ENCODE data around the gene APOC3. TPM values are rescaled to one million over a fixed set of nuclear protein-coding genes. Genes with fewer than 3 reads are reported as not detected.
A peak's percentile ranks its signal among the peaks of the same experiment; 100 is the strongest.

The APOC3 gene
- total and polyA plus RNA-seq, 2 experiments from 2014 or later: 2,125 to 2,309 TPM

DNA sequence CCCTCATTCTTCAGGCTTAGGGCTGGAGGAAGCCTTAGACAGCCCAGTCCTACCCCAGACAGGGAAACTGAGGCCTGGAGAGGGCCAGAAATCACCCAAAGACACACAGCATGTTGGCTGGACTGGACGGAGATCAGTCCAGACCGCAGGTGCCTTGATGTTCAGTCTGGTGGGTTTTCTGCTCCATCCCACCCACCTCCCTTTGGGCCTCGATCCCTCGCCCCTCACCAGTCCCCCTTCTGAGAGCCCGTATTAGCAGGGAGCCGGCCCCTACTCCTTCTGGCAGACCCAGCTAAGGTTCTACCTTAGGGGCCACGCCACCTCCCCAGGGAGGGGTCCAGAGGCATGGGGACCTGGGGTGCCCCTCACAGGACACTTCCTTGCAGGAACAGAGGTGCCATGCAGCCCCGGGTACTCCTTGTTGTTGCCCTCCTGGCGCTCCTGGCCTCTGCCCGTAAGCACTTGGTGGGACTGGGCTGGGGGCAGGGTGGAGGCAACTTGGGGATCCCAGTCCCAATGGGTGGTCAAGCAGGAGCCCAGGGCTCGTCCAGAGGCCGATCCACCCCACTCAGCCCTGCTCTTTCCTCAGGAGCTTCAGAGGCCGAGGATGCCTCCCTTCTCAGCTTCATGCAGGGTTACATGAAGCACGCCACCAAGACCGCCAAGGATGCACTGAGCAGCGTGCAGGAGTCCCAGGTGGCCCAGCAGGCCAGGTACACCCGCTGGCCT lies 641 bp downstream of the APOC3 start:
- Histone ChIP-seq H3K4me1 (ENCODE audit: insufficient read depth) (peaks cover 44% of the 10 kb centered on the region), H3K9me2 (replicated peaks; ENCODE audit: insufficient read depth) (no peaks in the 10 kb centered on the region), H4K20me1 (ENCODE audit: insufficient read depth, poor library complexity, severe bottlenecking) (no peaks in the 10 kb centered on the region), H3K27me3 (no peaks in the 10 kb centered on the region), H3K27ac (peak overlapping the region; percentile 95), H3K36me3 (replicated peaks; ENCODE audit: insufficient read depth, low read depth) (no peaks in the 10 kb centered on the region), H3K79me2 (peaks cover 2% of the 10 kb centered on the region), H3K4me2 (peak overlapping the region; percentile 59), H3K4me3 (no peak overlapping the region), H3K9me3 (ENCODE audit: low read depth) (no peaks in the 10 kb centered on the region), H2AFZ (no peak overlapping the region)
- WGBS (ENCODE audit: low lambda C conversion rate, missing lambda C conversion rate): 93% methylated on average over 12 of the region's 17 CpGs
- DNase-seq (ENCODE audit: low spot score): no peak
- no peak for TF ChIP-seq EZH2phosphoT487 (IDR thresholded peaks at IDR 0.05; ENCODE audit: low read depth, severe bottlenecking, unreplicated experiment)
- no peak for TF ChIP-seq EZH2 (IDR thresholded peaks at IDR 0.05; ENCODE audit: borderline replicate concordance)
- TF ChIP-seq, protein P1, sequence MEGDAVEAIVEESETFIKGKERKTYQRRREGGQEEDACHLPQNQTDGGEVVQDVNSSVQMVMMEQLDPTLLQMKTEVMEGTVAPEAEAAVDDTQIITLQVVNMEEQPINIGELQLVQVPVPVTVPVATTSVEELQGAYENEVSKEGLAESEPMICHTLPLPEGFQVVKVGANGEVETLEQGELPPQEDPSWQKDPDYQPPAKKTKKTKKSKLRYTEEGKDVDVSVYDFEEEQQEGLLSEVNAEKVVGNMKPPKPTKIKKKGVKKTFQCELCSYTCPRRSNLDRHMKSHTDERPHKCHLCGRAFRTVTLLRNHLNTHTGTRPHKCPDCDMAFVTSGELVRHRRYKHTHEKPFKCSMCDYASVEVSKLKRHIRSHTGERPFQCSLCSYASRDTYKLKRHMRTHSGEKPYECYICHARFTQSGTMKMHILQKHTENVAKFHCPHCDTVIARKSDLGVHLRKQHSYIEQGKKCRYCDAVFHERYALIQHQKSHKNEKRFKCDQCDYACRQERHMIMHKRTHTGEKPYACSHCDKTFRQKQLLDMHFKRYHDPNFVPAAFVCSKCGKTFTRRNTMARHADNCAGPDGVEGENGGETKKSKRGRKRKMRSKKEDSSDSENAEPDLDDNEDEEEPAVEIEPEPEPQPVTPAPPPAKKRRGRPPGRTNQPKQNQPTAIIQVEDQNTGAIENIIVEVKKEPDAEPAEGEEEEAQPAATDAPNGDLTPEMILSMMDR (IDR thresholded peaks at IDR 0.05; ENCODE audit: poor library complexity): no peak

DNA sequence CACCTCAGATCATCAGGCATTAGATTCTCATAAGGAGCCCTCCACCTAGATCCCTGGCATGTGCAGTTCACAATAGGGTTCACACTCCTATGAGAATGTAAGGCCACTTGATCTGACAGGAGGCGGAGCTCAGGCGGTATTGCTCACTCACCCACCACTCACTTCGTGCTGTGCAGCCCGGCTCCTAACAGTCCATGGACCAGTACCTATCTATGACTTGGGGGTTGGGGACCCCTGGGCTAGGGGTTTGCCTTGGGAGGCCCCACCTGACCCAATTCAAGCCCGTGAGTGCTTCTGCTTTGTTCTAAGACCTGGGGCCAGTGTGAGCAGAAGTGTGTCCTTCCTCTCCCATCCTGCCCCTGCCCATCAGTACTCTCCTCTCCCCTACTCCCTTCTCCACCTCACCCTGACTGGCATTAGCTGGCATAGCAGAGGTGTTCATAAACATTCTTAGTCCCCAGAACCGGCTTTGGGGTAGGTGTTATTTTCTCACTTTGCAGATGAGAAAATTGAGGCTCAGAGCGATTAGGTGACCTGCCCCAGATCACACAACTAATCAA lies 2.2 kb downstream of the APOC3 start:
- Histone ChIP-seq H3K9me2 (replicated peaks; ENCODE audit: insufficient read depth) (no peaks in the 10 kb centered on the region), H3K27ac (peak overlapping the region; percentile 62), H2AFZ (no peak overlapping the region), H3K79me2 (peaks cover 5% of the 10 kb centered on the region), H3K27me3 (no peaks in the 10 kb centered on the region), H4K20me1 (ENCODE audit: insufficient read depth, poor library complexity, severe bottlenecking) (no peaks in the 10 kb centered on the region), H3K9me3 (ENCODE audit: low read depth) (no peaks in the 10 kb centered on the region), H3K4me2 (peak overlapping the region; percentile 41), H3K4me3 (no peak overlapping the region), H3K4me1 (ENCODE audit: insufficient read depth) (peaks cover 48% of the 10 kb centered on the region), H3K36me3 (replicated peaks; ENCODE audit: insufficient read depth, low read depth) (no peaks in the 10 kb centered on the region)
- no peak for TF ChIP-seq EZH2 (IDR thresholded peaks at IDR 0.05; ENCODE audit: borderline replicate concordance)
- TF ChIP-seq EZH2phosphoT487 (IDR thresholded peaks at IDR 0.05; ENCODE audit: low read depth, severe bottlenecking, unreplicated experiment): no peak
- TF ChIP-seq, protein P1 (IDR thresholded peaks at IDR 0.05; ENCODE audit: poor library complexity): no peak
- DNase-seq (ENCODE audit: low spot score): no peak
- 81% methylated on average over 7 of the region's 7 CpGs for whole genome bisulfite sequencing (ENCODE audit: low lambda C conversion rate, missing lambda C conversion rate)

DNA sequence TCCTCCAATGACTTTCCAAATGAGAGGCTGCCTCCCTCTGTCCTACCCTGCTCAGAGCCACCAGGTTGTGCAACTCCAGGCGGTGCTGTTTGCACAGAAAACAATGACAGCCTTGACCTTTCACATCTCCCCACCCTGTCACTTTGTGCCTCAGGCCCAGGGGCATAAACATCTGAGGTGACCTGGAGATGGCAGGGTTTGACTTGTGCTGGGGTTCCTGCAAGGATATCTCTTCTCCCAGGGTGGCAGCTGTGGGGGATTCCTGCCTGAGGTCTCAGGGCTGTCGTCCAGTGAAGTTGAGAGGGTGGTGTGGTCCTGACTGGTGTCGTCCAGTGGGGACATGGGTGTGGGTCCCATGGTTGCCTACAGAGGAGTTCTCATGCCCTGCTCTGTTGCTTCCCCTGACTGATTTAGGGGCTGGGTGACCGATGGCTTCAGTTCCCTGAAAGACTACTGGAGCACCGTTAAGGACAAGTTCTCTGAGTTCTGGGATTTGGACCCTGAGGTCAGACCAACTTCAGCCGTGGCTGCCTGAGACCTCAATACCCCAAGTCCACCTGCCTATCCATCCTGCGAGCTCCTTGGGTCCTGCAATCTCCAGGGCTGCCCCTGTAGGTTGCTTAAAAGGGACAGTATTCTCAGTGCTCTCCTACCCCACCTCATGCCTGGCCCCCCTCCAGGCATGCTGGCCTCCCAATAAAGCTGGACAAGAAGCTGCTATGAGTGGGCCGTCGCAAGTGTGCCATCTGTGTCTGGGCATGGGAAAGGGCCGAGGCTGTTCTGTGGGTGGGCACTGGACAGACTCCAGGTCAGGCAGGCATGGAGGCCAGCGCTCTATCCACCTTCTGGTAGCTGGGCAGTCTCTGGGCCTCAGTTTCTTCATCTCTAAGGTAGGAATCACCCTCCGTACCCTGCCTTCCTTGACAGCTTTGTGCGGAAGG lies 2.9 kb downstream of the APOC3 start:
- Histone ChIP-seq H4K20me1 (ENCODE audit: insufficient read depth, poor library complexity, severe bottlenecking) (no peaks in the 10 kb centered on the region), H3K79me2 (peaks cover 5% of the 10 kb centered on the region), H3K9me3 (ENCODE audit: low read depth) (no peaks in the 10 kb centered on the region), H3K4me1 (ENCODE audit: insufficient read depth) (peaks cover 51% of the 10 kb centered on the region), H2AFZ (no peak overlapping the region), H3K27me3 (no peaks in the 10 kb centered on the region), H3K9me2 (replicated peaks; ENCODE audit: insufficient read depth) (no peaks in the 10 kb centered on the region), H3K27ac (peak overlapping the region; percentile 63), H3K4me2 (no peak overlapping the region), H3K36me3 (replicated peaks; ENCODE audit: insufficient read depth, low read depth) (no peaks in the 10 kb centered on the region), H3K4me3 (no peak overlapping the region)
- 77% methylated on average over 13 of the region's 13 CpGs for WGBS (ENCODE audit: low lambda C conversion rate, missing lambda C conversion rate)
- TF ChIP-seq, protein P1 (IDR thresholded peaks at IDR 0.05; ENCODE audit: poor library complexity): no peak
- TF ChIP-seq EZH2 (IDR thresholded peaks at IDR 0.05; ENCODE audit: borderline replicate concordance) (no peak), EZH2phosphoT487 (IDR thresholded peaks at IDR 0.05; ENCODE audit: low read depth, severe bottlenecking, unreplicated experiment) (no peak)
- no peak for DNase-seq (ENCODE audit: low spot score)
